Endometrium (tissue), 2 donors: ENCODE data around the gene IRX4.

Source experiments
- FAIRE-seq: peaks from 2 replicates; lab custom pipeline; 2012; peaks lifted over from hg19 to GRCh38; lab: Jason Lieb, UNC
- donor health status: control.
- donor health status: control.

IRX4 gene

GRCh38 chr5:1836176-1836890 is 46.4 kb downstream of the IRX4 start:
- FAIRE-seq, result no peak

GRCh38 chr5:1835431-1835830 is 47.3 kb downstream of the IRX4 start:
- no peak for FAIRE-seq

GRCh38 chr5:1834721-1835429 is 47.9 kb downstream of the IRX4 start:
- FAIRE-seq, result no peak

GRCh38 chr5:1834022-1834551 is 48.6 kb downstream of the IRX4 start:
- FAIRE-seq, result no peak

- FAIRE-seq, result no peak
Observed at GRCh38 chr5:1833264-1834021, 49.3 kb downstream of the IRX4 start.

- FAIRE-seq, result no peak
Observed at GRCh38 chr5:1832511-1833250, 50.0 kb downstream of the IRX4 start.

- FAIRE-seq, result no peak
Observed at GRCh38 chr5:1831677-1832313, 50.9 kb downstream of the IRX4 start.

GRCh38 chr5:1831257-1831656 is 51.5 kb downstream of the IRX4 start:
- no peak for FAIRE-seq

- no peak for FAIRE-seq
Observed at GRCh38 chr5:1830571-1831228, 52.0 kb downstream of the IRX4 start.

- no peak for FAIRE-seq
Observed at GRCh38 chr5:1827886-1828397, 54.8 kb downstream of the IRX4 start.
